GM23338 (cell line): ENCODE data around the gene ARRB1. TPM values are rescaled to one million over a fixed set of nuclear protein-coding genes. Genes with fewer than 3 reads are reported as not detected.
A peak's percentile ranks its signal among the peaks of the same experiment; 100 is the strongest.

Experiments used
- ATAC-seq: fragments of 200-7000 bp; cut with Tn5 transposase; 3 replicates; pipeline ENCODE4 v1.9.1; 2020
- DNase-seq: peaks from one replicate; pipeline ENCODE4 v3.0.0-alpha.2; 2015; ENCODE audit warnings: low spot score
- H2AFZ ChIP-seq: fragments of 200-600 bp; sonication (generic); 2 replicates; pipeline ENCODE4 v1.8.0; 2016; ENCODE audit warnings: antibody characterized with exemption, mild to moderate bottlenecking, moderate library complexity
- H3F3A ChIP-seq: fragments of 200-600 bp; sonication (generic); replicated peaks from 2 replicates; pipeline ENCODE4 v1.8.0; 2017; ENCODE audit warnings: antibody characterized with exemption, mixed run types, low read depth
- H3K27ac ChIP-seq: fragments of 200-600 bp; sonication (generic); 2 replicates; pipeline ENCODE4 v1.6.1; 2016; ENCODE audit warnings: low read depth
- H3K27me3 ChIP-seq: fragments of 200-600 bp; sonication (generic); 2 replicates; pipeline ENCODE4 v1.8.0; 2016; ENCODE audit warnings: mild to moderate bottlenecking, mixed run types, moderate library complexity; ENCODE audit not compliant: insufficient read depth
- H3K36me3 ChIP-seq: fragments of 200-600 bp; sonication (generic); 2 replicates; pipeline ENCODE4 v1.8.0; 2016; ENCODE audit warnings: mild to moderate bottlenecking; ENCODE audit not compliant: insufficient read depth
- H3K4me1 ChIP-seq: fragments of 200-600 bp; sonication (generic); 2 replicates; pipeline ENCODE4 v1.8.0; 2016; ENCODE audit warnings: mild to moderate bottlenecking, moderate library complexity; ENCODE audit not compliant: insufficient read depth
- H3K4me2 ChIP-seq: fragments of 200-600 bp; sonication (generic); 2 replicates; pipeline ENCODE4 v1.7.1; 2017; ENCODE audit warnings: mixed run types
- H3K4me3 ChIP-seq: fragments of 200-600 bp; sonication (generic); 2 replicates; pipeline ENCODE4 v1.6.1; 2016; ENCODE audit warnings: mixed run types
- H3K79me2 ChIP-seq: fragments of 200-600 bp; sonication (generic); replicated peaks from 2 replicates; pipeline ENCODE4 v1.8.0; 2017; ENCODE audit warnings: mild to moderate bottlenecking; ENCODE audit not compliant: insufficient read depth
- H3K9me2 ChIP-seq: fragments of 200-600 bp; sonication (generic); 2 replicates; pipeline ENCODE4 v1.8.0; 2017; ENCODE audit not compliant: insufficient read depth
- H4K20me1 ChIP-seq: fragments of 200-600 bp; sonication (generic); replicated peaks from 2 replicates; pipeline ENCODE4 v1.8.0; 2017; ENCODE audit warnings: mild to moderate bottlenecking; ENCODE audit not compliant: insufficient read depth
- H3K27ac Mint-ChIP-seq: 2 replicates; pipeline ENCODE4 v1.8.0; 2020; ENCODE audit warnings: inconsistent platforms, mild to moderate bottlenecking, moderate library complexity, mixed read lengths
- H3K27me3 Mint-ChIP-seq: 3 replicates; pipeline ENCODE4 v1.8.0; 2022; ENCODE audit warnings: low read depth, mild to moderate bottlenecking, moderate library complexity, mixed read lengths, inconsistent platforms; ENCODE audit not compliant: insufficient read depth, poor library complexity
- H3K36me3 Mint-ChIP-seq: 3 replicates; pipeline ENCODE4 v1.8.0; 2021; ENCODE audit warnings: low read depth, mild to moderate bottlenecking, inconsistent platforms, moderate library complexity, mixed read lengths
- H3K4me1 Mint-ChIP-seq: 3 replicates; pipeline ENCODE4 v1.8.0; 2020; ENCODE audit warnings: mild to moderate bottlenecking, inconsistent platforms, mixed read lengths
- H3K4me3 Mint-ChIP-seq: 3 replicates; pipeline ENCODE4 v1.8.0; 2021; ENCODE audit warnings: moderate library complexity, mild to moderate bottlenecking, inconsistent platforms, mixed read lengths
- H3K9me3 Mint-ChIP-seq: 3 replicates; pipeline ENCODE4 v1.8.0; 2020; ENCODE audit warnings: moderate library complexity, mild to moderate bottlenecking, inconsistent platforms, mixed read lengths
- CREB1 ChIP-seq: fragments of 250-450 bp; sonication (Bioruptor Pico); IDR thresholded peaks from 2 replicates; pipeline ENCODE4 v1.5.0; 2020; ENCODE audit warnings: low read depth, mild to moderate bottlenecking, moderate library complexity
- EZH2 ChIP-seq: fragments of 200-600 bp; sonication (generic); IDR thresholded peaks from one replicate; pipeline ENCODE4 v1.8.0; 2017; ENCODE audit warnings: antibody characterized with exemption, mild to moderate bottlenecking, low read depth; ENCODE audit not compliant: unreplicated experiment
- EZH2phosphoT487 ChIP-seq: fragments of 200-600 bp; sonication (generic); IDR thresholded peaks from one replicate; pipeline ENCODE4 v1.8.1; 2018; ENCODE audit warnings: antibody characterized with exemption; ENCODE audit not compliant: unreplicated experiment
- JUNB ChIP-seq: IDR thresholded peaks from one replicate; pipeline ENCODE4 v1.6.1; 2016; ENCODE audit warnings: antibody characterized with exemption; ENCODE audit not compliant: unreplicated experiment
- NANOG ChIP-seq: IDR thresholded peaks from 2 replicates; pipeline ENCODE4 v1.6.1; 2016; ENCODE audit warnings: antibody characterized with exemption, borderline replicate concordance
- POLR2AphosphoS5 ChIP-seq: IDR thresholded peaks from 2 replicates; pipeline ENCODE4 v1.6.1; 2016; ENCODE audit warnings: antibody characterized with exemption, low read depth
- REST ChIP-seq: IDR thresholded peaks from one replicate; pipeline ENCODE4 v1.6.1; 2018; ENCODE audit warnings: antibody characterized with exemption; ENCODE audit not compliant: unreplicated experiment
- STAT1 ChIP-seq: IDR thresholded peaks from one replicate; pipeline ENCODE4 v1.6.1; 2016; ENCODE audit warnings: antibody characterized with exemption; ENCODE audit not compliant: unreplicated experiment
- ZNF114 ChIP-seq: fragments of 250-450 bp; sonication (Bioruptor Pico); IDR thresholded peaks from 2 replicates; pipeline ENCODE4 v1.5.0; 2020; ENCODE audit warnings: mild to moderate bottlenecking, moderate library complexity
- ZNF331 ChIP-seq: fragments of 250-450 bp; sonication (Bioruptor Pico); IDR thresholded peaks from 2 replicates; pipeline ENCODE4 v1.5.0; 2020; ENCODE audit warnings: low read depth, mild to moderate bottlenecking, moderate library complexity
- polyA plus RNA-seq: library from polyadenylated mRNA; unstranded; fragments of >200 nt; fragmentation: Nextera tagmentation; extraction: Ambion mirVana; gene quantifications from 2 replicates; pipeline ENCODE4 v1.2.1, GENCODE V29; 2016
- total RNA-seq: library from RNA; depleted of rRNA; stranded (reverse); fragments of >200 nt; shearing (Covaris generic); gene quantifications from 2 replicates; pipeline ENCODE4 v1.2.3, GENCODE V29; 2014
- TF ChIP-seq, protein P1 (sequence below), 2 experiments: fragments of 200-600 bp in 1 of 2; sonication (generic) in 1 of 2; conservative IDR thresholded peaks; 2 replicates each; pipeline versions ENCODE4 v1.5.1 to v1.6.1; 2016 to 2017; ENCODE audit warnings: antibody characterized with exemption in 2 of 2, low read depth in 2 of 2, mild to moderate bottlenecking in 2 of 2, moderate library complexity in 1 of 2
- TF ChIP-seq, protein P2 (sequence below): IDR thresholded peaks from 2 replicates; pipeline ENCODE4 v1.6.1; 2016; ENCODE audit warnings: antibody characterized with exemption

The ARRB1 gene
- total and polyA plus RNA-seq, 2 experiments from 2014 or later, result 6.3 to 11.1 TPM

DNA sequence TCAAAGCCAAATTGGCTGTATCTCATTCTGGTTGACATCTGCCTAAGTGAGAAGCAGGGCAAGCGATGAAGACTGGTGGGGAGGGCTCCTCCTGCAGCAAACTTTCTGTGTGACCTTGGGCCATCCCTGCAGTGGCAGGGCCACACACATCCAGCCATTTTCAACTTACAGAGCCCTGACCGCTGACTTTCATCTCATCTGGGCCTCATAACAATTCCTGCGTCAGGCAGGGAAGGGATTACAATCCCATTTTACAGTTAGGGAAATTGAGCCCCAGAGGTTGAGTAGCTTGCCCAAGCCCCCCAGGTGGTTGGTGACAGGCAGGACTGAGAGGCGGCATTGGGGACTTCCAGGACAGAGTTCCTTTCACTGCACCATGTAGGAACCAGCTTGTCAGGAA is 89.0 kb downstream of the ARRB1 start (continued):
- TF ChIP-seq, protein P1, sequence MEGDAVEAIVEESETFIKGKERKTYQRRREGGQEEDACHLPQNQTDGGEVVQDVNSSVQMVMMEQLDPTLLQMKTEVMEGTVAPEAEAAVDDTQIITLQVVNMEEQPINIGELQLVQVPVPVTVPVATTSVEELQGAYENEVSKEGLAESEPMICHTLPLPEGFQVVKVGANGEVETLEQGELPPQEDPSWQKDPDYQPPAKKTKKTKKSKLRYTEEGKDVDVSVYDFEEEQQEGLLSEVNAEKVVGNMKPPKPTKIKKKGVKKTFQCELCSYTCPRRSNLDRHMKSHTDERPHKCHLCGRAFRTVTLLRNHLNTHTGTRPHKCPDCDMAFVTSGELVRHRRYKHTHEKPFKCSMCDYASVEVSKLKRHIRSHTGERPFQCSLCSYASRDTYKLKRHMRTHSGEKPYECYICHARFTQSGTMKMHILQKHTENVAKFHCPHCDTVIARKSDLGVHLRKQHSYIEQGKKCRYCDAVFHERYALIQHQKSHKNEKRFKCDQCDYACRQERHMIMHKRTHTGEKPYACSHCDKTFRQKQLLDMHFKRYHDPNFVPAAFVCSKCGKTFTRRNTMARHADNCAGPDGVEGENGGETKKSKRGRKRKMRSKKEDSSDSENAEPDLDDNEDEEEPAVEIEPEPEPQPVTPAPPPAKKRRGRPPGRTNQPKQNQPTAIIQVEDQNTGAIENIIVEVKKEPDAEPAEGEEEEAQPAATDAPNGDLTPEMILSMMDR (conservative IDR thresholded peaks at IDR 0.05; ENCODE audit: low read depth in 2 of 2), result no peak
- no peak for TF ChIP-seq CREB1 (CRISPR knock-in tag)
- no peak for TF ChIP-seq ZNF331 (CRISPR knock-in tag)
- no peak for TF ChIP-seq REST
- no peak for TF ChIP-seq POLR2AphosphoS5
- no peak for TF ChIP-seq EZH2

GRCh38 chr11:75261902-75262361 is 89.5 kb downstream of the ARRB1 start:
- Histone ChIP-seq H2AFZ (no peak overlapping the region), H3F3A (no peaks in the 10 kb centered on the region), H4K20me1 (no peaks in the 10 kb centered on the region; the same call in 1 of the 2 replicates), H3K4me1 (no peaks in the 10 kb centered on the region), H3K27me3 (no peaks in the 10 kb centered on the region), H3K79me2 (no peaks in the 10 kb centered on the region), H3K36me3 (no peaks in the 10 kb centered on the region), H3K4me2 (no peak overlapping the region), H3K9me2 (no peaks in the 10 kb centered on the region), H3K4me3 (no peak overlapping the region), H3K27ac (no peak overlapping the region)
- peaks cover 11% of the 10 kb centered on the region for H3K27me3 Mint-ChIP-seq
- DNase-seq (no peak), ATAC-seq (peak; percentile 6; the same call in 2 of the 3 replicates)
- no peak overlapping the region for H3K4me3 Mint-ChIP-seq
- H3K36me3 Mint-ChIP-seq, result peaks cover 15% of the 10 kb centered on the region
- H3K27ac Mint-ChIP-seq, result no peak overlapping the region
- H3K4me1 Mint-ChIP-seq, result peaks cover 14% of the 10 kb centered on the region
- no peaks in the 10 kb centered on the region for H3K9me3 Mint-ChIP-seq
- no peak for TF ChIP-seq EZH2phosphoT487
- TF ChIP-seq REST, result no peak
- TF ChIP-seq, protein P2, sequence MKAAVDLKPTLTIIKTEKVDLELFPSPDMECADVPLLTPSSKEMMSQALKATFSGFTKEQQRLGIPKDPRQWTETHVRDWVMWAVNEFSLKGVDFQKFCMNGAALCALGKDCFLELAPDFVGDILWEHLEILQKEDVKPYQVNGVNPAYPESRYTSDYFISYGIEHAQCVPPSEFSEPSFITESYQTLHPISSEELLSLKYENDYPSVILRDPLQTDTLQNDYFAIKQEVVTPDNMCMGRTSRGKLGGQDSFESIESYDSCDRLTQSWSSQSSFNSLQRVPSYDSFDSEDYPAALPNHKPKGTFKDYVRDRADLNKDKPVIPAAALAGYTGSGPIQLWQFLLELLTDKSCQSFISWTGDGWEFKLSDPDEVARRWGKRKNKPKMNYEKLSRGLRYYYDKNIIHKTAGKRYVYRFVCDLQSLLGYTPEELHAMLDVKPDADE, result no peak
- no peak for TF ChIP-seq STAT1
- TF ChIP-seq NANOG, result no peak
- TF ChIP-seq JUNB, result no peak
- TF ChIP-seq, protein P1 (conservative IDR thresholded peaks at IDR 0.05; ENCODE audit: low read depth in 2 of 2), result no peak
- TF ChIP-seq EZH2, result no peak
- TF ChIP-seq ZNF114 (CRISPR knock-in tag), result no peak
